Measurements from ENCODE around the gene NCOR2. TPM values are rescaled to one million over a fixed set of nuclear protein-coding genes. Genes with fewer than 3 reads are reported as not detected.
"Not testable (repeated sequence)": the region's sequence is repeated elsewhere in the genome, so short reads cannot be mapped to it uniquely, and the experiment has no call there.

NCOR2 gene
- total RNA-seq, 1 donor from 2014 or later, result 32.9 TPM

GRCh38 chr12:124588751-124589267, 21.4 kb upstream of the NCOR2 start:
- Histone ChIP-seq H3K27ac (ENCODE audit: low read depth, low read length) (peak overlapping the region; percentile 44), H3K4me3 (ENCODE audit: low read length in 3 of 3) (peak overlapping the region in 1 of 3 donors; percentile 24), H3K36me3 (ENCODE audit: control insufficient read depth in 3 of 3, insufficient read depth in 3 of 3, low read length in 3 of 3) (no peaks in the 10 kb centered on the region), H3K9me3 (ENCODE audit: control insufficient read depth in 3 of 3, low read length in 3 of 3) (no peaks in the 10 kb centered on the region), H3K4me1 (ENCODE audit: control insufficient read depth in 3 of 3, insufficient read depth in 3 of 3, low read length in 3 of 3) (peaks cover 11 to 27% (median 15%) of the 10 kb centered on the region in 3 donors), H3K9ac (ENCODE audit: low read depth in 1 of 3, low read length in 3 of 3) (no peak overlapping the region), H3K27me3 (ENCODE audit: control insufficient read depth in 3 of 3, insufficient read depth in 3 of 3, low read length in 3 of 3) (no peaks in the 10 kb centered on the region)

- Histone ChIP-seq H3K27me3 (ENCODE audit: control insufficient read depth in 3 of 3, insufficient read depth in 3 of 3, low read length in 3 of 3) (no peaks in the 10 kb centered on the region), H3K9me3 (ENCODE audit: control insufficient read depth in 3 of 3, low read length in 3 of 3) (no peaks in the 10 kb centered on the region), H3K4me1 (ENCODE audit: control insufficient read depth in 3 of 3, insufficient read depth in 3 of 3, low read length in 3 of 3) (peaks cover 11 to 27% (median 15%) of the 10 kb centered on the region in 3 donors), H3K4me3 (ENCODE audit: low read length in 3 of 3) (peak overlapping the region in 1 of 3 donors; percentile 24), H3K36me3 (ENCODE audit: control insufficient read depth in 3 of 3, insufficient read depth in 3 of 3, low read length in 3 of 3) (no peaks in the 10 kb centered on the region), H3K27ac (ENCODE audit: low read depth, low read length) (peak overlapping the region; percentile 44), H3K9ac (ENCODE audit: low read depth in 1 of 3, low read length in 3 of 3) (no peak overlapping the region)
Observed at GRCh38 chr12:124588018-124588634, 20.7 kb upstream of the NCOR2 start.

GRCh38 chr12:124586756-124587155, 19.3 kb upstream of the NCOR2 start:
- Histone ChIP-seq H3K9ac (ENCODE audit: low read depth in 1 of 3, low read length in 3 of 3) (peak overlapping the region in 2 of 3 donors; percentile 45 to 61), H3K27me3 (ENCODE audit: control insufficient read depth in 3 of 3, insufficient read depth in 3 of 3, low read length in 3 of 3) (no peaks in the 10 kb centered on the region), H3K27ac (ENCODE audit: low read depth, low read length) (peak overlapping the region; percentile 34), H3K4me1 (ENCODE audit: control insufficient read depth in 3 of 3, insufficient read depth in 3 of 3, low read length in 3 of 3) (peaks cover 16 to 35% (median 21%) of the 10 kb centered on the region in 3 donors), H3K36me3 (ENCODE audit: control insufficient read depth in 3 of 3, insufficient read depth in 3 of 3, low read length in 3 of 3) (no peaks in the 10 kb centered on the region), H3K4me3 (ENCODE audit: low read length in 3 of 3) (peak overlapping the region; percentile 20 to 30 (median 24)), H3K9me3 (ENCODE audit: control insufficient read depth in 3 of 3, low read length in 3 of 3) (no peaks in the 10 kb centered on the region)

DNA sequence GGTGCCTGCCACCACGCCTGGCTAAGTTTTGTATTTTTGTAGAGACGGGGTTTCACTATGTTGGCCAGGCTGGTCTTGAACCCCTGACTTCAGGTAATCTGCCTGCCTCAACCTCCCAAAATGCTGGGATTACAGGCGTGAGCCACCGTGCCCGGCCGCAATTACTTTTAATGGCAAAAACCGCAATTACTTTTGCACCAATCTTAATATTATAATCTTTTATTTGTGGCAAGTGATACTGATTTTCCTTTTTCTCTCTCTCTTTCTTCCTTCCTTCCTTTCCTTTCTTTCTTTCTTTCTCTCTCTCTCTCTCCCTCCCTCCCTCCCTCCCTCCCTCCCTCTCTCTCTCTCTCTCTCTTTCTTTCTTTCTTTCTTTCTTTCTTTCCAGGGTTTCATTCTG, 17.1 kb upstream of the NCOR2 start:
- H3K36me3 ChIP-seq (ENCODE audit: control insufficient read depth in 3 of 3, insufficient read depth in 3 of 3, low read length in 3 of 3); H3K9me3 ChIP-seq (ENCODE audit: control insufficient read depth in 3 of 3, low read length in 3 of 3); H3K4me3 ChIP-seq (ENCODE audit: low read length in 3 of 3); H3K27me3 ChIP-seq (ENCODE audit: control insufficient read depth in 3 of 3, insufficient read depth in 3 of 3, low read length in 3 of 3); H3K9ac ChIP-seq (ENCODE audit: low read depth in 1 of 3, low read length in 3 of 3); H3K27ac ChIP-seq (ENCODE audit: low read depth, low read length): not testable (repeated sequence)
- peaks cover 16 to 34% (median 21%) of the 10 kb centered on the region in 3 donors for H3K4me1 ChIP-seq (ENCODE audit: control insufficient read depth in 3 of 3, insufficient read depth in 3 of 3, low read length in 3 of 3)

DNA sequence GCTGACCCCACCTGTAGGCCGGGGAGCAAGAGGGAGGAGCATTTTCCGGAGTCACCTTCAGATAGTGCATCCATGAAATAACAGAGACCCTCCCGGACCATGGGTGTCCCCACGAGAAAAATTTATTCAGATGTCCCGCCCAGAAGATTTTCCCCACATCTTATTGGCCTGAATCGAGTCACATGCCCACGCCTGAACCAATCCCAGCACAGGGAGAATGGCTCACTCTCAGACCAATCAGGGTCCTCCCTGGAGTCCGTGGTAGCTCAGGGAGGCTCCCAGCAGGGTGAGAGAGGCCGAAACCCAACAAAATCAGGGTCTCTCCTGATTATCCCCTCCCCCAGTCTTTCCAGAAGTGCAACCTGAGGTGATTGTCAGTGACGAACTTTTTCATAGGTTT, 16.4 kb upstream of the NCOR2 start:
- Histone ChIP-seq H3K27me3 (ENCODE audit: control insufficient read depth in 3 of 3, insufficient read depth in 3 of 3, low read length in 3 of 3) (no peaks in the 10 kb centered on the region), H3K27ac (ENCODE audit: low read depth, low read length) (no peak overlapping the region), H3K9me3 (ENCODE audit: control insufficient read depth in 3 of 3, low read length in 3 of 3) (peaks cover 0 to 2% (median 0%) of the 10 kb centered on the region in 3 donors), H3K9ac (ENCODE audit: low read depth in 1 of 3, low read length in 3 of 3) (no peak overlapping the region), H3K36me3 (ENCODE audit: control insufficient read depth in 3 of 3, insufficient read depth in 3 of 3, low read length in 3 of 3) (no peaks in the 10 kb centered on the region), H3K4me3 (ENCODE audit: low read length in 3 of 3) (no peak overlapping the region), H3K4me1 (ENCODE audit: control insufficient read depth in 3 of 3, insufficient read depth in 3 of 3, low read length in 3 of 3) (peaks cover 14 to 27% (median 18%) of the 10 kb centered on the region in 3 donors)

GRCh38 chr12:124582108-124582424, 14.7 kb upstream of the NCOR2 start:
- Histone ChIP-seq H3K4me1 (ENCODE audit: control insufficient read depth in 3 of 3, insufficient read depth in 3 of 3, low read length in 3 of 3) (peaks cover 9 to 14% (median 14%) of the 10 kb centered on the region in 3 donors), H3K4me3 (ENCODE audit: low read length in 3 of 3) (no peak overlapping the region), H3K36me3 (ENCODE audit: control insufficient read depth in 3 of 3, insufficient read depth in 3 of 3, low read length in 3 of 3) (no peaks in the 10 kb centered on the region), H3K9ac (ENCODE audit: low read depth in 1 of 3, low read length in 3 of 3) (peak overlapping the region in 2 of 3 donors; percentile 10 to 25), H3K27ac (ENCODE audit: low read depth, low read length) (no peak overlapping the region), H3K27me3 (ENCODE audit: control insufficient read depth in 3 of 3, insufficient read depth in 3 of 3, low read length in 3 of 3) (no peaks in the 10 kb centered on the region), H3K9me3 (ENCODE audit: control insufficient read depth in 3 of 3, low read length in 3 of 3) (peaks cover 0 to 2% (median under 1%) of the 10 kb centered on the region in 3 donors)

DNA sequence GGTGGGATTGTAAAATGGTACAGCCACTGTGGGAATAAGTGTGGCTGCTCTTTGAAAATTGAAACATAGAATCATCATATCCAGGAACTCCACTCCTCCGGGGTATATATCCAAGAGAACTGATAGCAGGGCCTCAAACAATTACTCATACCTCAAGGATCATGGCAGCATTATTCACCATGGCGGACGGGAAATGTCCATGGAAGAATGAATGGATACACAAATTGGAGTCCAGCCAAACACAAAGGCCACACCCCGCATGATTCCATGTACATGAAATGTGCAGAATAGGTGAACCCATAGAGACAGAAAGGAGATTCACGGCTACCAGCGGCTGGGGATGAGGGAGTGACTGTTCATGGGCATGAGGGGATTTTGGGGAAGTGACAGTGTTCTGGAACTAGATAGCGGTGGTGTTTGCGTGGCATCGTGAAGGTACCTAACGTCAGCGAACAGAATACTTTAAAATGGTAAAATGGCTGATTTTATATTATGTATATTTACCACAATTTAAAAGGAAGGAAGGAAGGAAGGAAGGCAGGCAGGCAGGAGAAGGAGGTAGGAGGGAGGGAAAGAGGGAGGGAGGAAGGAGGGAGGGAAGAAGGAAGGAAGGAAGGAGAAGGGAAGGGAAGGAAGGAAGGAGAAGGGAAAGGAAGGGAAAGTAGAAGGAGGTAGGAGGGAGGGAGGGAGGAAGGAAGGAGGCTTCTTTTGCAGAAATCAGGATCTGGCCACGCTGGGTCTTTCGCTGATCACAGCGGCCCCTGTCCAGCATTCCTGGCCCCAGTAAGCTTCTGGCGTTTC, 14.1 kb upstream of the NCOR2 start:
- Histone ChIP-seq H3K4me1 (ENCODE audit: control insufficient read depth in 3 of 3, insufficient read depth in 3 of 3, low read length in 3 of 3) (peaks cover 7 to 9% (median 9%) of the 10 kb centered on the region in 3 donors), H3K36me3 (ENCODE audit: control insufficient read depth in 3 of 3, insufficient read depth in 3 of 3, low read length in 3 of 3) (no peaks in the 10 kb centered on the region), H3K9me3 (ENCODE audit: control insufficient read depth in 3 of 3, low read length in 3 of 3) (peaks cover 0 to 5% (median 2%) of the 10 kb centered on the region in 3 donors), H3K4me3 (ENCODE audit: low read length in 3 of 3) (no peak overlapping the region), H3K27ac (ENCODE audit: low read depth, low read length) (no peak overlapping the region), H3K27me3 (ENCODE audit: control insufficient read depth in 3 of 3, insufficient read depth in 3 of 3, low read length in 3 of 3) (no peaks in the 10 kb centered on the region), H3K9ac (ENCODE audit: low read depth in 1 of 3, low read length in 3 of 3) (no peak overlapping the region)

DNA sequence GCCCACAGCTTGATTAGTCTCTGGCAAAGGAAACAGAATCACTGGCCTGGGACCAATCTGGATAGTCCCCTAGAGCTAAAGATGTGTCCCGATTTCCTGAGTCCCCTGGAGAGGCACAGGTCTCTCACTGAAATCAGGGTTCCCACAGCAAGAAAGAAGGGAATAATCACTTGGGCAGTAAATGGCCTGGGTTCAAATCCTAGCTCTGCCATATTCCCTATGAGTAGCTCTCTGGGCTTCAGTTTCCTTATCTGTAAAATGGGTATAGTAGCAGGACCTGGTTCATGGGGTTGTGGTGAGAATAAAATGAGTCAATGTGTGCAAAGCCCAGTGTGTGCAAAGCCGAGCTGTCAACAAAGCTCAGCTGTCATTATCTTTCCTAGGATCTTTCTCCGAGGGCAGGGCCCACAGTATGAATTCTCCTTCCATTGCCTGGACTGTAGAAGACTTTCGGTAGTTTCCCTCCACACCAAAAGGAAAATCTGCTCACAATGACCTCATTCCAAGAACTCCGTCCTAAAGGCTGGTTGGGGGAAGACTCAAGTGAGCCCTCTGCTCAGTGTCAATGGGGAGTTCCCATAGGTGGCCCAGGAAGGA, 12.6 kb upstream of the NCOR2 start:
- H3K4me1 ChIP-seq (ENCODE audit: control insufficient read depth in 3 of 3, insufficient read depth in 3 of 3, low read length in 3 of 3), result peaks cover 5 to 8% (median 7%) of the 10 kb centered on the region in 3 donors
- H3K9ac ChIP-seq (ENCODE audit: low read depth in 1 of 3, low read length in 3 of 3), result no peak overlapping the region
- no peaks in the 10 kb centered on the region for H3K27me3 ChIP-seq (ENCODE audit: control insufficient read depth in 3 of 3, insufficient read depth in 3 of 3, low read length in 3 of 3)
- no peak overlapping the region for H3K4me3 ChIP-seq (ENCODE audit: low read length in 3 of 3)
- peaks cover 0 to 5% (median 2%) of the 10 kb centered on the region in 3 donors for H3K9me3 ChIP-seq (ENCODE audit: control insufficient read depth in 3 of 3, low read length in 3 of 3)
- no peak overlapping the region for H3K27ac ChIP-seq (ENCODE audit: low read depth, low read length)
- H3K36me3 ChIP-seq (ENCODE audit: control insufficient read depth in 3 of 3, insufficient read depth in 3 of 3, low read length in 3 of 3), result no peaks in the 10 kb centered on the region

DNA sequence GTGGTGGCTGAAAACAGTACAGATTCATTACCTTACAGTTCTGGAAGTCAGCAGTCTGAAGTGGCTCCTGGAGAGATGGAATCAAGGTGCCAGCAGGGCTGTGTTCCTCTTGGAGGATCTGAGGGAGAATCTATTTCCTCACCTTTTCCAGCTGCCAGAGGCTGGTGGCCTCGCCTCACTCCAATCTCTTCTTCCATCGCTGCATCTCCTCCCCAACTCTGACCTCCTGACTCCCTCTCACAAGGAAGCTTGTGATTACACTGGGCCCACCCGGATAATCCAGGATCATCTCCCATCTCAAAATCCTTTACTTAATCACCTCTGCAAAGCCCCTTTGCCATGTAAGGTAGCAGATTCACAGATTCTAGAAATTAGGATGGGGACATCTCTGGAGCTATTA, 11.4 kb upstream of the NCOR2 start:
- Histone ChIP-seq H3K27me3 (ENCODE audit: control insufficient read depth in 3 of 3, insufficient read depth in 3 of 3, low read length in 3 of 3) (no peaks in the 10 kb centered on the region), H3K4me3 (ENCODE audit: low read length in 3 of 3) (no peak overlapping the region), H3K4me1 (ENCODE audit: control insufficient read depth in 3 of 3, insufficient read depth in 3 of 3, low read length in 3 of 3) (peaks cover 5 to 8% (median 7%) of the 10 kb centered on the region in 3 donors), H3K9ac (ENCODE audit: low read depth in 1 of 3, low read length in 3 of 3) (no peak overlapping the region), H3K9me3 (ENCODE audit: control insufficient read depth in 3 of 3, low read length in 3 of 3) (peaks cover 0 to 5% (median 2%) of the 10 kb centered on the region in 3 donors), H3K27ac (ENCODE audit: low read depth, low read length) (no peak overlapping the region), H3K36me3 (ENCODE audit: control insufficient read depth in 3 of 3, insufficient read depth in 3 of 3, low read length in 3 of 3) (no peaks in the 10 kb centered on the region)

GRCh38 chr12:124578445-124578844, 11.0 kb upstream of the NCOR2 start:
- H3K27ac ChIP-seq (ENCODE audit: low read depth, low read length), result no peak overlapping the region
- H3K9ac ChIP-seq (ENCODE audit: low read depth in 1 of 3, low read length in 3 of 3), result no peak overlapping the region
- H3K4me3 ChIP-seq (ENCODE audit: low read length in 3 of 3), result no peak overlapping the region
- H3K27me3 ChIP-seq (ENCODE audit: control insufficient read depth in 3 of 3, insufficient read depth in 3 of 3, low read length in 3 of 3), result no peaks in the 10 kb centered on the region
- no peaks in the 10 kb centered on the region for H3K36me3 ChIP-seq (ENCODE audit: control insufficient read depth in 3 of 3, insufficient read depth in 3 of 3, low read length in 3 of 3)
- H3K4me1 ChIP-seq (ENCODE audit: control insufficient read depth in 3 of 3, insufficient read depth in 3 of 3, low read length in 3 of 3), result peaks cover 5 to 8% (median 7%) of the 10 kb centered on the region in 3 donors
- peaks cover 0 to 5% (median 2%) of the 10 kb centered on the region in 3 donors for H3K9me3 ChIP-seq (ENCODE audit: control insufficient read depth in 3 of 3, low read length in 3 of 3)
